ENCODE results near the gene TIMM17A.
"Not testable (repeated sequence)": the region's sequence is repeated elsewhere in the genome, so short reads cannot be mapped to it uniquely, and the experiment has no call there.

The TIMM17A gene

DNA sequence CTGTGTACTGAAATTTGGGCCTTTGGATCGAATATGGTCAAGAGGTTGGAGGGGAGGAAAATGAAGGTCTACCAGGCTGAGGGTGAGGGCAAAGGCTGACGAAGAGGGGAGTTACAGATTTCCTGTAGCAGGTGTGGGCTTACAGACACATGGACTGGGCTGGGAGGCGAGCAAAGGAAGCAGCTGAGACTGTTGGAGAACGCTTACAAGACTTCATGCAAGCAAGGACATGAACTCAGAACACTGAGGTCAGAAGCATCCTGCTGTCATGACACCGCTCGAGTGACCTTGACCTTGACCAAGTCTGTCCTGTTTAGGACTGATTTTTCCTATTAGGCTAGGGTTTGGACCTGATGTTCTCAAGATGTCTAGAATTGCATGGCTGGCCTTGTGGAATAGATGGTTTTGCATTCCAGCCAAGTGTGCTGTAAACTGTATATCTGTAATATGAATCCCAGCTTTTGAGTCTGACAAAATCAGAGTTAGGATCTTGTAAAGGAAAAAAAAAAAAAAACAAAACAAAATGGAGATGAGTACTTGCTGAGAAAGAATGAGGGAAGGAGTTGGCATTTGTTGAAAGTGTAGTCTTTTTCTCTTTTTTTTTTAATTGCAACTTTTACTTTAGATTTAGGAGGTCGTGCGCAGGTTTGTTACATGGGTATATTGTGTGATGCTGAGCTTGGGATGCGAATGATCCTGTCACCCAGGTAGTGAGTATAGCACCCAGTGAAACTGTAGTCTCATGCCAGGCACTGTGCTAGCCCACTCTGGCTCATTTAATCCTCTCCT lies 60.9 kb downstream of the TIMM17A start:
- DNase-seq (ENCODE audit: low spot score), result no peak

DNA sequence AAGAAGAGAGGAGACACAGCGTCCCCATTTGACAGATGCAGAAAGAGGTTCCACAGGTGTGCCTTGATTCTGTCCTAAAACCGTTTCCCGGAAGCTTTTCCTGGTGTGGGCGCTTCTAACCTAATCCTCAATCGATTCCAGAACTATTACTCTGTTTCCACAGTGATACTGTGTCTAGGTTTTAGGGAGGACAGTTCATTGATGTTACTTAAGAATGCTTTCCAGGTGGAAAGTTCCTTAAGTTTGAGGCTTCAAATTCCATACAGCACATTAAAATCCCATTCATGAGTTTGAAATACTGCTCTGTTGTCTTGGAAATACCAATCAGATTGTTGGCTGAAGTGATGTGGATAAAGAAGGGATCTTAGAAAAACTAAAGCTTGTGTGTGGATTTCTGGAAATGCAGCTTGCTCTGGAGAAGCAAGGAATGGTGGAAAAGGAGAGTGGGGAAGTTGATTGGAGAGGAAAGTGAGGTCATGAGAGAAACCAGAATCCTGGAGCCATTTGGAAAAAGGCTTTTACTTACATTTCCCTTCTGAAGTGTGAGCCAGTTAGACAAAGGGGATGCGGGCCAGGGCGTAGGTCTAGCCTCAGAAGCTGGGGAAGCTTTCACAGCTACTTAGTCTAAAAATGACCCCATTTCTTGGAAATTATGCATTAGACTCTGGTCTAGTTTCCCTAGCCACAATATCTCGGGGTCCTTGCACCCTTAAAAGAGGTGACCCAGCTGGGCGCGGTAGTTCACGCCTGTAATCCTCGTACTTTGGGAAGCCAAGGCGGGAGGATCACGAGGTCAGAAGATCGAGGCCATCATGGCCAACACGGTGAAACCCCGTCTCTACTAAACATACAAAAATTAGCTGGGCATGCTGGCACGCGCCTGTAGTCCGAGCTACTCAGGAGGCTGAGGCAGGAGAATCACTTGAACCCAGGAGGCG lies 61.8 kb downstream of the TIMM17A start:
- no peak for DNase-seq (ENCODE audit: low spot score)

DNA sequence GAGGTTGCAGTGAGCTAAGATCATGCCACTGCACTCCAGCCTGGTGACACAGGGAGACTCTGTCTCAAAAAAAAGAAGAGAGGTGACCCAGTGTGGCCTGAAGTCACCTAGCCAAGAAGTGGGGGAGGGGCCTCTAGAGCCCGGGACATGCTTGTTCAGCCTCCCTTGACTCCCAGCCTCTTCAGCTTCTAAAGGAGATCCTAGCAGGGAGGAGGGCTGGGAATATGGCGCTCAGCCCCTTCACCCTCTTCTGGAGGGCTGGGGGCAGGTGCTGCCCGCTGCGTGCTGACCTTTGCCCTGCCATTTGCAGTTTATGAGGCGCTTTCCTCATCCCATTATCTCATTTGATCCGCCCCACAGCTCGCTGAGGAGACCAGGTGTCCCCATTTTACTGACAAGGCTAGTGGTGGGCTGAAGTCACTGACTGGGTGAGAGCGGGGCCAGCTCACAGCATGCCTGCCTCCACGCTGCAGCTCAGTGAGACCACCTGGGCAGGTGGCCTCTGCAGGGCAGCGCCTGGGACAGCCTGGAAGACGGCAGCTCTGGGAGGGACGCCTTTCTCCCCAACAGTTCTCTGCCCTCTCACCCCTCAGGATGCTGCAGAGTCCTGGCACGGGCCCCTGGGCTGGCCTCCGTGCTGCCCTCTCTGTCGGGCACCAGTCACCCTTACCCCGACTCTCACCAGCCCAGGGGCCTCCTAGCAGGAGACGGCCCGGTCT lies 62.6 kb downstream of the TIMM17A start:
- no peak for DNase-seq (ENCODE audit: low spot score)

DNA sequence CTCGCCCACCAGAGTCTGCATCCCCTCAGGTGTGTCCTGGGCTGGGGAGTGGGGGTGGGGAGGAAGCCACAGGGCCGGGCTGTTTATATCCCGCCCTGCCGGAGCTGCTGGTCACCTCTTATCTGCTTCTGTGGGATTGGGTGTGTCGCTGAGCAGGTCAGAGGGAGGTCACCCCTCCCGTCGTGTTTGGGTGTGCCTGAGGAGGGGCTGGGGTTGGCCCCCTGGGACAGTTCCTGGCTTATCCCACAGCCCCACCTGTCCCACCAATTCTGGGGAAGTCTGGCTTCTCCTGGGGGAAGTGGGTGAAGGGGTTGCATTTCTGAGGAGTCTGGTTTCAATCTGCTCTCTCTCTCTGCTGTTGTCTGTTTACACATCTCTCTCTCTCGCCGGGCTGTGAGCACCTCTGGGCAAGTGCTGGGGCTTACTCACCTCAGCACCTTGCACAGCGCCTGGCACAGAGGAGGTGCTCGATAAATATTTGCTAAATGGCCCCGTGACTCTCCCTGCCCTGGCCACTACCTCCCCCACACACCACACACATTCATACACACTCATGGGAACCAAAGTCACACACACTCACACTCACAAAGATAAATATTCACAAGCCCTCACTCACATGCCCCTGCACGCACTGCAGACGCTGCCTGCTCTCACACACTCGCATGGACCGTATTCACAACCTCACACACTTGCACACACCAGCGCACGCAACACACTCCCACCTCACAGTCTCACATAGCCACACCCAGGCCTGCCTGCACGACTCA lies 63.3 kb downstream of the TIMM17A start:
- no peak for DNase-seq (ENCODE audit: low spot score)

DNA sequence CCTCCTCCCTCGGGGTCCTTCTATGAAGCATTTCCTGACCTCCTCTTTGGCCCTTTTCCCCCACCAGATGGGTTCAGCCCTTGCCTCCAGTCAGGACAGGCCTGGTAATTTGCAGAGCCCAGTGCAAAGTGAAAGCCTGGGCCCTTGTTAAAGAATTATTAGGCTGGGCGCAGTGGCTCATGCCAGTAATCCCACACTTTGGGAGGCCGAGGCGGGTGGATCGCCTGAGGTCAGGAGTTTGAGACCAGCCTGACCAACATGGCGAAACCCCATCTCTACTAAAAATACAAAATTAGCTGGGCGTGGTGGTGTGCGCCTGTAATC lies 63.9 kb downstream of the TIMM17A start:
- not testable (repeated sequence) for DNase-seq (ENCODE audit: low spot score)

Measured in ecto neural progenitor cell (in vitro differentiated cells).